Pons (tissue), 1 donor: ENCODE measurements around the gene GLTPD2.

Experiments
- DNase-seq: peaks from one replicate; pipeline ENCODE4 v3.0.0-alpha.2; 2016; ENCODE audit warnings: low spot score

The GLTPD2 gene

DNA sequence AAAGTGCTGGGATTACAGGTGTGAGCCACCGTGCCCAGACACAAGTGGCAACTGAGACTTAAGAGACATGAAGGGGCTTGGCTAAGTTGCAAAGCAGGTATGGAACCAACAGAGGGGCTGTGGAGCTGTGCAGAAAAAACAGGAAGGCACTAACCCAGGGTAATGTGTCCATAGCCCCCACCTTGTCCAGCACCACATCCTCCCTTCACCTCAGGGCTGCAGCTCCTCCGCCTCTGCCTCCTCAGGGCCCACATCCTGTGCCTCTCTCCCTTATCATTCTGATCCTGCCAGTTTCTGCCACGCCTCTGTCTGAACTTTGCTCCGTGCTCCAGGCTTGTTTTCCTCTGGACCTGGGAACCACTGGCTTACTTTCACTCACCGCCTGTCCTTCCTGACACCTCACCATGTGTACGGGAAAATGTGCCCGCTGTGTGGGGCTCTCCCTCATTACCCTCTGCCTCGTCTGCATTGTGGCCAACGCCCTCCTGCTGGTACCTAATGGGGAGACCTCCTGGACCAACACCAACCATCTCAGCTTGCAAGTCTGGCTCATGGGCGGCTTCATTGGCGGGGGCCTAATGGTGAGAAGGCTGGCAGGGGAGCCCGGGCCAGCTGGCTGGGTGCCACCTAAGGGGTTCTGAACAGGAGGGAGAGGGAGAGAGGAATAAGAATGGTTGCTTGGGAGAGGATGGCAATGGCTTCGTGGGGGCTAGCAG is 17.1 kb upstream of the GLTPD2 start, which contains the start of gene TM4SF5:
TSS of gene TM4SF5 (plus strand) at position 368 of the 716 bp plus-strand sequence. CDS start at position 405, 37 bp downstream.
- DNase-seq: no peak

DNA sequence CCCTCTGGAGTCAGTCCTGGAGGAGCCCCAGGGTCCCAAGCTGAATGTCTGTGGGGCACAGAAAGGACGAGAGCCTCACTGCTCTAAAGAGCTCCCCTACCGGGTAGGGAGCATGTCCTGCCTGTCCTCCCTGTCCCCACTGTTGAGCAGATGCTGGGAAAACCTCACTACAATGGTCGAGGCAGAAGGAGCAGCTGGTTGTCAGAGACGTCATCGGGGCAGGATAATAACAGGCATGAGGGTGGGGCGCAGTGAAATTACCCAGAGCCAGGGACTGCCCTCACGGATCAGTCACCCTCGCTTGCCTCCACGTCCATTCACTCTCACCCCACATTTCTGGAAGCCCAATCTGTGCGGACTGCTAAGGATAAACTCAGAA is 16.5 kb upstream of the GLTPD2 start:
- DNase-seq: no peak

DNA sequence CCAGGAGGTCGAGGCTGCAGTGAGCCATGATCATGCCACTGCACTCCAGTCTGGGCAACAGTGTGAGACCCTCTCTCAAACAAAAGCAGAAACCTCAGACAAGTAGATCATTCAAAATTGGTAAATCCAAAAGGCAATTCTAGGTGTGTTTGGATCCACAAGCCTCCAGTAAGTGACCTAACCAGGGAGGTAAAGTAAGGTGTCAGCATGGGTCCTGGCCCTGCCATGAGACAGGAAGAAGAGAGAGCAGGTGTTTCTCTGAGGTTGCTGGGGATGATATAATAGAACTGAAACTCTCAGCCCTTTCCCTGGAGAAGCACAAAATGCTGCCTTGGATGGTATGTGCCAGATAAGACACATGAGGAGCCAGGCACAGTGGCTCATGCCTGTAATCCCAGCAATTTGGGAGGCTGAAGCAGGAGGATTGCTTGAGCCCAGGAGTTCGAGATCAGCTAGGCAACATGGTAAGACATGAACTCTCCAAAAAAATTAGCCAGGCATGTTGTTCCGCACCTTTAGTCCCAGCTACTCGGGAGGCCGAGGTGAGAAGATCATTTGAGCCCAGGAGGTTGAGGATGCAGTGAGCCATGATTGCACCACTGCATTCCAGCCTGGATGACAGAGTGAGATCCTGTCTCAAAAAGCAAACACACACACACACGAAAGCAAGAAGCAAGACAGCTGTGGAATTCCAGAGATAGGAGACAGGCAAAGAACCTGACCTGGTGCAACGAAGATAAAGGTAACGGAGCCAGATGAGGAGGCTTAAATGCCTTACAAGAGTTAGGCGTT is 10.6 kb upstream of the GLTPD2 start:
- DNase-seq: no peak

DNA sequence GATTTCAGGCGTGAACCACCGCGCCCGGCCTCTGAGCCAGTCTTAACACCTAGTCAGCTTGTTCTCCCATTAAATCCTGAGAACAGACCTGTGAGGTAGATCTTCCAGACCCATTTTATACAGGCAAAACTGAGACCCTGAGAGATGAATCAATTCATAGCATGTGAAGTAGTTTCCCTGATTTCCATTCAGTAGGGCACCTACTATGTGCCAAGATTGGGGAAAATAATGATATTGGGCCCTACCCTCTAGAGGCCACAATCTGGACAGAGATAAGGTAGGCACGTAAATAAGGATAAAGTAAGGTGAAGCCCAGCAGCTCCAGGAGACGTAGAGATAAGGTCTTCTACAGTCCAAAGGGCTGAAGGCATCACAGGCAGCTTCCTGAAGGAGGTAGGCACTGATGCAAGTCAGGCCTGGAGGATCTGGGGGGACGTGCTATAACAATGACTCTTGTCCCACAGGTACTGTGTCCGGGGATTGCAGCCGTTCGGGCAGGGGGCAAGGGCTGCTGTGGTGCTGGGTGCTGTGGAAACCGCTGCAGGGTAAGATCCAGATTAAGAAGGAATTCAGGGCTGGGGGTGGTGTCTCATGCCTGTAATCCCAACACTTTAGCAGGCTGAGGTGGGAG is 8.3 kb upstream of the GLTPD2 start:
- DNase-seq: no peak

DNA sequence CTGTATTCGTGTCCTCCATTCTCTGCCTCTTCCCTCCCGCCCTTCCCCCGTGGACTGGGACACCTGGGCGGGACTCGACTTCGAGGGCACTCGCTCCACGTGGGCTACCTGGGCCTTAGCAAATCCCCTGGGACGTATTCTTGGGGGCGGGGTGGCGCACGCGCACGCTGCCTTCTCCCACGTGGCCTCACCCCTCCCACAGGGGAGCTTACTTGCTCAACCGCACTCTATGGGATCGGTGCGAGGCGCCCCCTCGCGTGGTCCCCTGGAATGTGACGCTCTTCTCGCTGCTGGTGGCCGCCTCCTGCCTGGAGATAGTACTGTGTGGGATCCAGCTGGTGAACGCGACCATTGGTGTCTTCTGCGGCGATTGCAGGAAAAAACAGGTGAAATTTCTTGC is 6.1 kb upstream of the GLTPD2 start:
- DNase-seq: no peak

DNA sequence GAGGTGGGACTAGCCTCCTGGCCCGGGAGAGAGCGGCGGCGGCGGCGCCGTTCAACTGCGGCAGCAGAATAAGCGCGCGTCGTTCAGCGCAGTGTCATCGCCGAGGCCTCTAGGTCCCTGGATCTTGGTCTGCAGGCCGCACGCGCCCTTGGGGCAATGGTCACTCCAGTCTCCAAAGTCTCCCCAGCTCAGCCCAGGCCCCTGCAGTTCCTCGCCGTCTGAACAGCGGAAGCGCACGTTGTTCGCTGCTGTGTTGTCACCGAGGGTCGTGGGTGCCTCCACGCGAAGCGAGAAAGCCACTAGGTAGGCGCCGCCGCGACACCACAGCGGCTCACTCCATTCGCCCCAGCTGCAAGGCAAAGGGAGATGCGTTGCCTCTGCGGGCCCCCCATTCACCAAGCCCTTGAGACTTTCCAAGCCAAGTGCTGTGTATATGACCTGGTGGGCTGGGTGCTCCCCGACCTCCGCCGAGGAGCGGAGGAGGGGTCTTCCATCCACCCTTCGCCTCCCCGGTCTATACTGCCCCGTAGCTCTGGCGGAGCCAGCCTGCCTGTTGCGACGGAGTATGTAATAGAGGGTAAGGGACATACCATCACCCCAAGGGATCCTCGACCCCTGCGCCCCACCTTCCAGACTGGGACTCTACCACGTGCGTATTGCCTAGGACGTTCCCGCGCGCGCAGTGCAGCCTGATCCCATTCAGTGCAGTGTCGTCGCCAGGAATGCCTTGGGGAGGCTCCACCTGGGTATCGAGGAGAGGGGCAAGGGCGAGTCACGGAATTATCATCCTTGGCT is 3.3 kb upstream of the GLTPD2 start:
- no peak for DNase-seq

DNA sequence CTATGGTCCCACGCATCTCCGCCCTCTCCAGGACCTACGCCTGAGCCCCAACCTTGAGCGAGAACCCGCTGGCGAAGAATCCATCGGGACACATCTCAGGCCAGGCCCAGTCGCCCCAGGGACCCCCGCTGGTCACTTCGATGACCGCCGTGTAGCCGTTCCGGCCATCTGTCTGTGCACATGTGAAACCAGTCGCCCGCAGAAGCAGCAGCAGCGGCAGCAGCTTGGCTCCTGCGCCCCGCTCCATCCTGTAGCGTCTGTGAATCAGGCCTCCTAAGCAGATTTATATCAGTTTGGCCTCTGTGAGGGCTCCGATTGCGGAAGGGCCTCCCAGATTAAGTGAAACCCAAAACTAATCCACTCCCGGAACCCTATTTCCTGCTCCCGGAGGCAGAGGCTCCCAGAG is 2.7 kb upstream of the GLTPD2 start, which contains the start of gene VMO1:
TSS of gene VMO1 (minus strand) at position 259 of the 406 bp plus-strand sequence. CDS start at position 247, 12 bp downstream.
- no peak for DNase-seq

DNA sequence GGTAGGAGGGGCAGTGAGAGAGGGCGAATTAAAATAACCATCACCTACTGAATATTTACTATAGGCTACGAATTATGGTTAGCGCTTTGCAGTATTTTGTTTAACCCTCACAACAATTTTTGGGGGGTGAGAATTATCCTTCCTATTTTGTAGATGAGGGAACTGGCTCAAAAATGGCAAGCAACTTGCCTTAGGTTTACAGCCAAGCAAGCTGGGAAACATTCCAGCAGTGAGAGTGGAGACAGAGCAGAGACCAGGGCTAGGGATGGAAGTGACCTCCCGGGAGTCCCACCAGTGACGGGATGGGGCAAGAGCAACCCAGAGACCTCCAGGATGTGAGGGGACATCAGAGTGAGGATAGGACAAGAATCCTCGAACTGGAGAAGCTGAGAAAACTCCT is 2.2 kb upstream of the GLTPD2 start:
- DNase-seq: no peak

DNA sequence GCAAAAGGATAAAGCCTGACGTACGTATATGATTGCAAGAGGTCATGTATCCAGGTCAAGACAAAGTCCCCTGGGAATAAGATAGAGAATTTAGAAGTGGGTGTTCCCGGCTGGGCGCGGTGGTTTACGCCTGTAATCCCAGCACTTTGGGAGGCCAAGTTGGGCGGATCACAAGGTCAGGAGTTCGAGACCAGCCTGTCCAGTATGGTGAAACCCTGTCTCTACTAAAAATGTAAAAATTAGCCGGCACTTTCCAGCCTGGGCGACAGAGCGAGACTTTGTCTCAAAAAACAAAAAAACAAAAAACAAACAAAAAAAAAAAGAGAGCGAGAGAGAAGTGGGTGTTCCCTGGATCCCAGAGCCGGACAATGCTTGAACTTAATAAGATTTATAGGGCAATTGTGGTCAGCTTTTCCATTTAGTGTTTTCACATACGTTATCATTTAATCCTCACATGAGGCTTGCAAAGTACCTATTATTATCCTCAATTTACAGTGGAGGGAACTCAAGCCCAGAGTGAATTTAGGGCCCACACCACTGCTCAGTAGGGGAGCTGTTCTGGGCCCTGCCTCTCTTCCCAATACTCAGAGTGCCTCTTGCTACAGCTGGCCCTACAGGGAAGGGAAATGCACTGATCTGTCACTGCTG is 481 bp upstream of the GLTPD2 start:
- DNase-seq: no peak

DNA sequence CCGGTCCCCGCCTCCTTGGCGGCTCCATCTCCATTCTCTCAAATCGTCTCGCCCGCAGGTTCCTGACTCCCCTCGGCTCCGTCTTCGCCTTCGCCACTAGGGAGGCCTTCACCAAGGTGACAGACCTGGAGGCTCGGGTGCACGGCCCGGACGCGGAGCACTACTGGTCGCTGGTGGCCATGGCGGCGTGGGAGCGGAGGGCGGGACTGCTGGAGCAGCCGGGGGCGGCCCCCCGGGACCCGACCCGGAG is 862 bp downstream of the GLTPD2 start:
- DNase-seq: no peak

DNA sequence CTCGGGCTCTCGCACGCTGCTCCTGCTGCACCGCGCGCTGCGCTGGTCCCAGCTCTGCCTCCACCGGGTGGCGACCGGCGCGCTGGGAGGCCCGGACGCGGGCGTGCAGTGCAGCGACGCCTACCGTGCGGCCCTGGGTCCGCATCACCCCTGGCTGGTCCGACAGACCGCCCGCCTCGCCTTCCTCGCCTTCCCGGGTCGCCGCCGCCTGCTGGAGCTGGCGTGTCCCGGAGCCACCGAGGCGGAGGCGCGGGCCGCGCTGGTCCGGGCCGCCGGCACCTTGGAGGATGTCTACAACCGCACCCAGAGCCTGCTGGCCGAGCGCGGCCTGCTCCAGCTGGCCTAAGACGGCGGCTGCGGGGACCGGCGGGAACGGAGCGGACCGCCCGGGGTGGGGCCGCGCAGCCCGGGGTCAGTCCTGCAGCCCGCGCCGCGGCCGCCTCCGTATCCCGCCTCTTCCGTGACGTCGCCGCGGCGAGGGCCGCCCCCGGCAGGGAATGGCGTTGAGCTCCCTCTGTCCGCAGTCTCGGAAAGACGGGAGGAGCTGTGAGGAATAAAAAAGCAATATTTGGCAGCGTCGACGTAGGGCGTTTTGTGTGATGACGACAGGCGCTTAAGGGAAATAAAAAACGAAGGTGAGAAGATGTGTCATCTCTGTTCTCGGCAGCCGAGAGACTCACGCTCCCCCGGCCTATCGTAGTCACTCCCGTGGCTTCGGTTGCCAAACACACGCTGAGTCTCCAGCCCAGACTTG is 1.4 kb downstream of the GLTPD2 start:
- DNase-seq: peak; percentile 82

DNA sequence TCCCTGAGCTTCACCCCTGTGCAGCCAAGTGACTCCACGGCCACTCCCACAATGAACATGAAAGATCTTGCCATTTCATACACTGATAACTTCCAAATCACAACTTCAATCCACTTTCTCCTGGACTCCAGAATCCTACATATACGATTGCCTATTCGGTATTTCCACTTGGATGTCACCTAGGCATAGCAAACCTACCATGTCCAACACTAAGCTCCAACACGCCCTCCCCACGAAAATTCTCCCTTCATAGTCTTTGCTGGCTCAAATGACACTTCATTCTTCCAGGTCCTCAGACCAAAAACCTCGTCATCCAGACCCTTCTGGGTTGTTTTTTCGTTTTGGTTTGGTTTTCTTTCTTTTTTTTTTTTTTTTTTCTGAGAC is 1.9 kb downstream of the GLTPD2 start:
- DNase-seq: no peak

DNA sequence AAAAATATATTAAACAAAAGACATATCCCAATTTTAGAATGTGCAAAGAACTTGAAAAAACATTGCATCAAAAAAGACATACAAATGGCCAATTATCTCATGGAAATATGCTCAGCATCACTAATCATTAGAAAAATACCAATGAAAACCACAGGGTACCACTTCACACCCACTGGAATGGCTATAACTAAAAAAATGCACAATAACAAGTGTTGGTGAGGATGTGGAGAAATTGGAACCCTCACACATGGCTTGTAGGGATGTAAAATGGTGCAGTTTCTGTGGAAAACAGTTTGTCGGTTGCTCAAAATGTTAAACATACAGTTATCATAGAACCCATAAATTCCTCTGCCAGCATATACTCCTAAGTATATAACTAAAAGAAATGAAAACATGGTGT is 6.4 kb downstream of the GLTPD2 start:
- no peak for DNase-seq

DNA sequence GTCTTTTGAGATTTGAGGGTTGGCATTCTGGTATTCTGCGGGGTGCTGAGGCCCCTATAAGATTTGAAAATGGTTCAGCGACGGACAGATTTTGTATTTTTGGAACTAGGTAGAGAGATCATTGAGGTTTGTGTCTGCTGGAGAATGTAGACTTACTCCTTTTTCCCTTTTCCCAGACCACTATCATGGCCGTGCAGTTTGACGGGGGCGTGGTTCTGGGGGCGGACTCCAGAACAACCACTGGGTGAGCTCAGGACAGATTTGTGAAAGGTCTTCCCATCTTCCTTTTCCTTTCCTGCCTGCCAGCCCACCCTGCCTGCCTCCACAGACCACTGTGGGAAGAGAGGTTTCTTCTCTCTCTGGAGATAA is 7.8 kb downstream of the GLTPD2 start:
- DNase-seq: no peak

DNA sequence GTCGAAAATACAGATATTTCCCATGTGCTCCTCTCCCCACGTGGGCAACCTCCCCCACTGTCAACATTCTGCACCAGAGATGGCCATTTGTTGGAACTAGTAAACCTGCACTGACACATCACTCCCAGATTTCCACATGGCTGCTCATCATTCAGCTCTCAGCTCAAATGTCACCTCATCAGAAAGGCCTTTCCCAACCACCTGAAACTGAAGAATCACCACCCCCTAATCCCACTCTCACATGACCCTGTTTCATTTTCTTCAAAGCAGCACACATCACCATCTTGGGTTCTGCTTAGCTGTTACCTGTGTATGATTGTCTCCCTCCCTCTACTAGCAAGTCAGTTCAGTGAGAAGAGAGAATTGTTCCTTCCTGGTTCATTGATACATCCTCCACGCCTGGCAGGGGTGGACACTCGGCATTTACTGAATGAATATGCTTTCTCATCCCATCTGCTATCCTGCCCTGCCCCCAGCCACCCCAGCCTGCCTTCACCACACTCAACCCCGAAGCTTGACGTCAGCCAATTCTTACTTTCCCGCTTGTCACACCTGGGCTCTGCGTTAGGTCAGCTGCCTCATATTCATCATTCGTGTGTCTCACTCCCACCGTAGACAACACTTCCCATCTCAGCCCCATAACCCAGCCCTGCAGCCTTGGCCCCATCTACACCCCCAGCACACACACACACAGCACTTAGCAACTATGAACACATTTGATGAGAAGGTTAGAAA is 11.9 kb downstream of the GLTPD2 start:
- no peak for DNase-seq

DNA sequence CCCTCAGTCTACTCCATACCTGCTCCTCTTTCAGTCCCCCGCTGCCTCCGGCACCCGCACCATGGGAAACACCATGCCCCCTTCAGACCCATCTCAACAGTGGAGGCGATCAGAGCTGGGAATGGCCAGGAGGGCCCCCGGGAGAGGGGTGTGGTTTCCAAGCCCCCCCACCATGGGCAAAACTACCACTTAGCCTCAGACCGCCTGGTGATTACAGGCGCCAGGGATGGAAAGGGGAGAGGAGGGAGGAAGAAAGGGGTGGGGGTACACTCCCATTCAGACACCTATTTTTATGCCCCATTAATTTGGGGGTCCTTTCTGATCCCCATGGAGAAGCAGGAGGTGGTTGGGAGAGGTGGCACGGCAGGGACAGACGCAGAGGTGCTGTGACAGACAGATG is 13.5 kb downstream of the GLTPD2 start, which contains the start of gene C17orf114:
TSS of gene C17orf114 (minus strand) at position 101 of the 400 bp plus-strand sequence.
- DNase-seq: no peak

DNA sequence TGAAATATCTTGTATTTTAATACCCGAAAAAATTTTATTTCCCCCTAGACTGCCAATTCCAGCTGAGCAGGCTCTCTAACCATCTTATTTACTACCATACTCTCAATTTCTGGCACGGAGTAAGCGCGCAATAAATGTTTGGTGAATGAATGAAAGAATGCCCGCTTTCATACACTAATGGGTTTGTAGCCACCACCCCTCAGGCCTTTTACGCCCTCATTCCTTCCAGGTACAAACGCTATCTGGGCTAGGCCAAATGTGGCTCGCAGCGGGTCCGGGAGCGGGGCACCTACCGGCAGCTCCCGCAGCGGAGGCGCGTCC is 17.7 kb downstream of the GLTPD2 start:
- DNase-seq: no peak

DNA sequence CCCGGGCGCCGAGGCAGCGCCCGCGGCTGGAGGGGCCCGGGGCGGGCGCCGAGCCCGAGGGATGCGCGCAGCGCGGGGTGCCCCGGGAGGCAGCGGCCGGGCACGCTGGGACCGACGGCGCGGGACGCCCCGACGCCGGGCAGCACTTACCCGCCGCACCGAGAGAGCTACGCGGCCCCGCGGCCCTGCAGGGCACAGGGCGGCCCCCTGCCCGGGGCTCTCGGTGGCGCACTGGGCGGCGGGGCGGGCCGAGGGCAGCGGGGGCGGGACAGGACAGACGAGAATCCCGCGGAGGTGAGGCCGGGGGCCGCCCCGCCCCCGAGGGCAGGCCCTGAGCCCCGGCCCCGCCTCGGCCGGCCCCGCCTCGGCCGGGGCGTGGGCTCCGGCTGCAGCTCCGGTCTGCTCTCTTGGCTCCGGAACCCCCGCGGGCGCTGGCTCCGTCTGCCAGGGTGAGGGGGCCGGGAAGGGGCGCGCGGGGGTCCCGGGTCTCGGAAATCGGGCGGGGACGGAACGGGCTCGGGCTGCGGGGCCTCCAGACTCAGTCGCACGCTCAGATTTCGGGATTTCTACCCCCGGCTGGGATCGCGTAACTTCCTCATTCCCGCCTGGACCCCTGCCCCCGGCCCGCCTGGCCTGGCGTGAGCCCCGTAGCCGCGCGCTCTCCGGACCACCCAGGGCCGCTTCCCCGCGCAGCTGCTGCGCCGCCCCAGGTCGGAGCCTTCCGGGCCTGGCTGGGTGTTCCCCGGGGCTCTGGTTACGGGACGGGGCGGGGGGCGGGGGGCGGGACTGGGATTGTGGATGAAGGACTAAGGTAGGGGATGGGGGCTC is 18.2 kb downstream of the GLTPD2 start, which contains the start of gene PLD2:
TSS of gene PLD2 (plus strand) at position 376 of the 828 bp plus-strand sequence. CDS start 621 bp downstream, outside the sequence.
- peak; percentile 79 for DNase-seq

DNA sequence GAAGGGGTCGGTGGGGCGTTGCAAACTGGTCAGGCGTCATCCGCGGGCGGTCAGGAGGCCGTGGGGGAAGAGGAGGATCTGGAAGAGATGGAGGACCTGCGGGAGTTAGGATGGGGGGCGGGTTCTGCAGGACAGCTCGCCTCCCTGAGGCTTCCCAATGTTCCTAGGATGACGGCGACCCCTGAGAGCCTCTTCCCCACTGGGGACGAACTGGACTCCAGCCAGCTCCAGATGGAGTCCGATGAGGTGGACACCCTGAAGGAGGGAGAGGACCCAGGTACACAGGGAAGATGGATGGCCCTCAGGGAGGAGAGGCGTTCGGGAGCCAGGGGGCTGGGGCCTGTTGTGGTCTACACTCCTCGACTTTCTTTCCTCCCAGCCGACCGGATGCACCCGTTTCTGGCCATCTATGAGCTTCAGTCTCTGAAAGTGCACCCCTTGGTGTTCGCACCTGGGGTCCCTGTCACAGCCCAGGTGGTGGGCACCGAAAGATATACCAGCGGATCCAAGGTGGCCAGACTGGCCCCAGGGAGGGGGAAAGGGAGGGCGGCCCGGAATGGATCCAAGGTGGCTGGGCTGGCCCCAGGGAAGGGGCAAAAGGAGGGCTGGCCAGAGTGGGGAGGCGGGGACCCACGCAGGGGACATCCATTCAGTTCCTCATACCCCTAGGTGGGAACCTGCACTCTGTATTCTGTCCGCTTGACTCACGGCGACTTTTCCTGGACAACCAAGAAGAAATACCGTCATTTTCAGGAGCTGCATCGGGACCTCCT is 19.0 kb downstream of the GLTPD2 start:
- no peak for DNase-seq
